Femur (tissue), 1 donor: Measurements from ENCODE around the gene AKAP12.
"Not testable (repeated sequence)": the region's sequence is repeated elsewhere in the genome, so short reads cannot be mapped to it uniquely, and the experiment has no call there.

ENCODE experiments used
- DNase-seq: peaks from one replicate; pipeline ENCODE4 v3.0.0-alpha.2; 2017

Gene AKAP12

DNA sequence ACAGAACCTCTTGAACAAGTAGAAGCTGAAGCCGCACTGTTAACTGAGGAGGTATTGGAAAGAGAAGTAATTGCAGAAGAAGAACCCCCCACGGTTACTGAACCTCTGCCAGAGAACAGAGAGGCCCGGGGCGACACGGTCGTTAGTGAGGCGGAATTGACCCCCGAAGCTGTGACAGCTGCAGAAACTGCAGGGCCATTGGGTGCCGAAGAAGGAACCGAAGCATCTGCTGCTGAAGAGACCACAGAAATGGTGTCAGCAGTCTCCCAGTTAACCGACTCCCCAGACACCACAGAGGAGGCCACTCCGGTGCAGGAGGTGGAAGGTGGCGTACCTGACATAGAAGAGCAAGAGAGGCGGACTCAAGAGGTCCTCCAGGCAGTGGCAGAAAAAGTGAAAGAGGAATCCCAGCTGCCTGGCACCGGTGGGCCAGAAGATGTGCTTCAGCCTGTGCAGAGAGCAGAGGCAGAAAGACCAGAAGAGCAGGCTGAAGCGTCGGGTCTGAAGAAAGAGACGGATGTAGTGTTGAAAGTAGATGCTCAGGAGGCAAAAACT lies 111.5 kb downstream of the AKAP12 start:
- DNase-seq, result no peak

DNA sequence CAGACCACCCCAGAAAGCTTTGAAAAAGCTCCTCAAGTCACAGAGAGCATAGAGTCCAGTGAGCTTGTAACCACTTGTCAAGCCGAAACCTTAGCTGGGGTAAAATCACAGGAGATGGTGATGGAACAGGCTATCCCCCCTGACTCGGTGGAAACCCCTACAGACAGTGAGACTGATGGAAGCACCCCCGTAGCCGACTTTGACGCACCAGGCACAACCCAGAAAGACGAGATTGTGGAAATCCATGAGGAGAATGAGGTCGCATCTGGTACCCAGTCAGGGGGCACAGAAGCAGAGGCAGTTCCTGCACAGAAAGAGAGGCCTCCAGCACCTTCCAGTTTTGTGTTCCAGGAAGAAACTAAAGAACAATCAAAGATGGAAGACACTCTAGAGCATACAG lies 112.0 kb downstream of the AKAP12 start:
- DNase-seq, result no peak

- DNase-seq, result no peak
Observed at GRCh38 chr6:151352410-151353396, 112.9 kb downstream of the AKAP12 start.

GRCh38 chr6:151353795-151354194 lies 114.0 kb downstream of the AKAP12 start:
- DNase-seq, result no peak

- DNase-seq, result not testable (repeated sequence)
Observed at GRCh38 chr6:151356983-151357382, 117.2 kb downstream of the AKAP12 start.

- no peak for DNase-seq
Observed at GRCh38 chr6:151357758-151358436, 118.1 kb downstream of the AKAP12 start.

GRCh38 chr6:151358475-151358874 lies 118.7 kb downstream of the AKAP12 start:
- no peak for DNase-seq

- DNase-seq, result no peak
Observed at GRCh38 chr6:151359486-151359885, 119.7 kb downstream of the AKAP12 start.

- DNase-seq, result no peak
Observed at GRCh38 chr6:151365233-151365632, 125.5 kb downstream of the AKAP12 start.

DNA sequence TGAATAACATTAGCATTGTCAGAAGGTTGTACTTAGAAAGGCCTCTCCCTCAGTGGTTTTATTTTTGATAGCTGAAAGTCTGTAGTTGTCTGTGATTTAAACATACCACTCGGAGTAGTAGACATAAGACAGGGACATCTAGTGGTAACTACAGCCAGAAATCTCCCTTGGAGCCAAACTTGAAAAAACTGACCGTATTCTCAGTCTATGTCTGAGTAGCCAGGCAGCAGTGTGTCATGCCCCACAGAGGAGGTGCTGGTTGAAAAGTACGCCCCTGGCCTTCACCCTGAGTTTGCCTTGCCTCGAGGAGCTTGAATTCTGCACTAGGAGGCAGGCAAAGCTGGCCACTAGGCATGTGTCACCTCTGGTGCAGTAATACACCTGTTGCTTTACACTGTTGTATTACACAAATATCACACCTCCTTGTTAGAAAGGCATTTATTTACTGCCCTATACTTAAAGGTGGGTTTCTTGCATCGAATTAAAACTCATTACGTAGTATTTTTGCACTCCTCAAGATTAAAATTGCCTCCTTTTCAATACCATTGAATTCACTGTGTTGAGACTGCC lies 130.8 kb downstream of the AKAP12 start:
- DNase-seq, result no peak

DNA sequence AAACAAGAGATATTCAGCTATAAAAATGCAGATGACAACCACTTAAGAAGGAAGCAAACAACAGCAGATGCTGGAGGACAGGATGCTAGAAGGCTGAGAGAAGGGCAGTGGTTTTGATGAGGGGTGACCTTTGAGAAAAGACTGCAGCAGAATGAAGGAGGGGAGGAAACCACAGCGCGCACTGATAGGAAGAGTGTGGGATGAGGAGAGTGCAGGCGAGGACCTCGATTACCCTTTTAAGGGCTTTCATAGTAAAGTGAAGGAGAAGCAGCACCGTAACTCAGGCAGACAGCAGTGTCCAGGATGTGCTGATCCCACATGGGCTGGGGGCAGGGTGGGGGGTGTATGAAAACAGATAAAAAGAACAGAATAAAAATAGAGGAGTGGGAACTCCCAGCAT lies 132.4 kb downstream of the AKAP12 start:
- DNase-seq, result no peak

- DNase-seq, result no peak
Observed at GRCh38 chr6:151374036-151374683, 134.4 kb downstream of the AKAP12 start.

DNA sequence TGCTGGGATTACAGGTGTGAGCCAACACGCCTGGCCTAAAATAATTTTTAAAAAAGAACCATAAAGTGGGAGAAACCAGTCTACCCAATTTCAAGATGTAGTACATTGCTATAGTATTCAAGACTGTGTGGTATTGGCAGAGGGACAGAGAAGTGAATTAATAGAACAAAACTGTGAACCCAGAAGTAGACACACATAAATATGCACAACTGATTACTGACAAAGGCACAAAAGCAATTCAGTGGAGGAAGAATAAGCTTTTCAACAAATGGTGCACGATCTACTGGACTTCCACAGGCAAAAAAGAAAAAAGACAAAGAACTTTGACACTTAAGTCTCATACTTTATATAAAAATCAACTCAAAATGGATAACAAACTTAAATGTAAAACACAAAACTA lies 136.1 kb downstream of the AKAP12 start:
- no peak for DNase-seq

DNA sequence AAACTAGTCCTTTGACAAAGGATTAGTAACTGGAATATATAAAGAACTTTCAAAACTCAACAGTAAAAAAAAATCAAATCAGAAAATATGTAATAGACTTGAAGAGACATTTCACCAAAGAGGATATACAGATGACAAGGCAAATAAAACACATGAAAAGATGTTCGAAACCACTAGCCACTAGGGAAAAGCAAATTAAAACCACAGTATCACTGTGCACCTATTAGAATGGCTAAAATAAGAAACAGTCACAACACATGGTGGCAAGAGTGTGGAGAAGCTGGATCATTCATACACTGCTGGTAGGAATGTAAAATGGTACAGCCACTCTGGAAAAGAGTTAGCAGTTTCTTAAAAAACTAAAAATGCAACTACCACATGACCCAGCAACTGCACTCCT lies 136.7 kb downstream of the AKAP12 start:
- DNase-seq, result no peak

GRCh38 chr6:151377095-151377494 lies 137.3 kb downstream of the AKAP12 start:
- DNase-seq, result no peak

- no peak for DNase-seq
Observed at GRCh38 chr6:151379933-151380847, 140.4 kb downstream of the AKAP12 start.

DNA sequence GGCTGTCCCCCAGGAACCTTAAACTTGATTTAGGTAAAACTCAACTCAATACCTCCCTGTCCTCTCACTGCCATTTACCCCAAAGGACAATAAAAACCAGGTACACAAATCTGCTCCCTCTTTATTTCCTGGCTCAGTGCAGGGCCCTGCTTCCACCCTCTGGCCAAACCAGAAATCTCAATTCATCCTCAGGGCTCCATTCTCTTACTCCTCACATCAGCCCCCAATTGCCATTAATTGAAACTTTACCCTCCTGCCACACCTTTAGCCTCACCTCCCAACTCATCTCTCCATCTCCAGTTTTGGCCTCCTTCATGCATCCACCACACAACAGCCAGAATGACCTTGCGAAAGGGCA lies 141.1 kb downstream of the AKAP12 start:
- no peak for DNase-seq

DNA sequence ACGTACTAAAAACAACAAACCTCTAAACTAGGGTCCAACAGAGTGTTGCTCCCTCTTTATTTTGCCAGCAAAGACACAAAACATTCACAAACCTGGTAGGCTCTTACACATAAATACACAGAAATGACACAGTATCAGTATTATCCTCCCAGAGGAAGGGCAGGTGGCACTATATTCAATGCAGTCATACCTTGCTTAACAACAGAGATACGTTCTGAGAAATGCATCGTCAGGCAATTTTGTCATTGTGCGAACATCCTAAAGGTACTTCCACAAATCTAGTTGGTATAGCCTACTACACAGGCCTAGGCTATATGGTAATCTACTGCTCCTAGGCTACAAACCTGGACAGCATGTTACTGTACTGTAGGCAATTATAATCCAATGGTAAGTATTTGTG lies 142.0 kb downstream of the AKAP12 start:
- no peak for DNase-seq

GRCh38 chr6:151382631-151383030 lies 142.9 kb downstream of the AKAP12 start:
- not testable (repeated sequence) for DNase-seq

DNA sequence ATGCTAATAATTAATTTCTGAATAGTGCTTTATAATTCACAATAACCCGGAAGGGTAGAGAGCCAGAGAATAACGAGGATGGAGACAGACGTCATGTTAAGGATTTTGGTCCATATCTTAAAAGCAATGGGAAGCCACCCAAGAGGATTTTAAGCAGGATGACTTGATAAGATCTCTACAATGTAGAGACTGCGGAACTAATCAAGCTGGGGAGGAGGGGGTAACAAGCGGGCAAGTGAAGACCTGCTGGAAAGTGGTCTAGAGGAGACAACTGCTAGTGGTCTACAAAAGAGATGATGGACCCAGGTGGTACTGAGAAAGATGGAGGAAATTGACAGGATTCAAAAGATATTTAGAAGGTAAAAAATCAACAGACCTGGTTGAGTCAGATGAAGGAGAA lies 144.4 kb downstream of the AKAP12 start:
- no peak for DNase-seq

GRCh38 chr6:151385177-151385576 lies 145.4 kb downstream of the AKAP12 start:
- DNase-seq, result no peak
